K562 (cell line): ENCODE data around the gene DBH. TPM values are rescaled to one million over a fixed set of nuclear protein-coding genes. Genes with fewer than 3 reads are reported as not detected.

Experiments
- ATAC-seq: fragments of 200-7000 bp; cut with Tn5 transposase; 3 replicates; pipeline ENCODE4 v1.9.1; 2020; ENCODE audit warnings: moderate library complexity
- BruUV-seq: library from RNA; stranded (reverse); fragments of 400-500 nt; replicated peaks from 2 replicates; lab custom pipeline; 2021; lab: Mats Ljungman, UMichigan
- CTCF ChIA-PET: fragments of 300-600 bp; formaldehyde crosslinking; extraction: SDS; loops from one replicate; lab custom pipeline; 2021; ENCODE audit warnings: low intra/inter-chr PET ratio; lab: Yijun Ruan, JAX
- POLR2A ChIA-PET: fragments of 300-600, 350-650 bp; sonication (Branson Sonifier 250); formaldehyde crosslinking; extraction: SDS; loops from one replicate; lab custom pipeline; 2021; ENCODE audit warnings: antibody characterized with exemption, inconsistent platforms; lab: Yijun Ruan, JAX
- DNase-seq, 4 experiments: peaks; one replicate each; pipeline versions ENCODE4 v3.0.0 to v3.0.0-alpha.2; 2011 to 2018; ENCODE audit warnings: low spot score in 3 of 4, mixed read lengths in 3 of 4; ENCODE audit errors: extremely low read depth in 1 of 4
- FAIRE-seq: peaks from 2 replicates; lab custom pipeline; 2011; peaks lifted over from hg19 to GRCh38; lab: Jason Lieb, UNC
- H2AFZ ChIP-seq: 2 replicates; pipeline ENCODE4 v1.6.0; 2011; ENCODE audit warnings: low read depth, low read length, control low read depth, inconsistent platforms
- H3K27ac ChIP-seq: fragments of 200-600 bp; 3 replicates; pipeline ENCODE4 v1.8.0; 2011; ENCODE audit warnings: low read depth, mild to moderate bottlenecking, control low read depth, inconsistent platforms, low read length, moderate library complexity, mixed read lengths; ENCODE audit errors: extremely low read depth
- H3K27me3 ChIP-seq, 2 experiments: fragments of 300-600 bp in 1 of 2; 2 replicates in 1 of 2; 3 replicates in 1 of 2; pipeline versions ENCODE4 v1.6.0 to v1.8.0; 2011; ENCODE audit warnings: inconsistent platforms in 2 of 2, low read length in 2 of 2, mild to moderate bottlenecking in 1 of 2, mixed read lengths in 1 of 2, moderate library complexity in 1 of 2; ENCODE audit not compliant: control insufficient read depth in 2 of 2, insufficient read depth in 2 of 2
- H3K36me3 ChIP-seq: fragments of 300-600 bp; 3 replicates; pipeline ENCODE4 v1.8.0; 2011; ENCODE audit warnings: mild to moderate bottlenecking, low read length, inconsistent platforms; ENCODE audit not compliant: control insufficient read depth, insufficient read depth
- H3K4me1 ChIP-seq, 2 experiments: fragments of 200-600 bp in 1 of 2; replicated peaks in 1 of 2; 2 replicates in 1 of 2; 3 replicates in 1 of 2; pipeline versions ENCODE4 v1.5.1 to v1.8.0; 2011; ENCODE audit warnings: inconsistent platforms in 2 of 2, low read length in 2 of 2, mild to moderate bottlenecking in 1 of 2, mixed read lengths in 1 of 2, moderate library complexity in 1 of 2; ENCODE audit not compliant: control insufficient read depth in 2 of 2, insufficient read depth in 2 of 2
- H3K4me2 ChIP-seq: 2 replicates; pipeline ENCODE4 v1.6.1; 2011; ENCODE audit warnings: low read length, control low read depth, inconsistent platforms, mixed read lengths; ENCODE audit not compliant: insufficient read depth
- H3K4me3 ChIP-seq: fragments of 200-600 bp; sonication (generic), shearing (Covaris generic); 2 replicates; pipeline ENCODE4 v1.5.1; 2016; ENCODE audit warnings: control low read depth, inconsistent platforms
- H3K79me2 ChIP-seq: fragments of 200-600 bp; 3 replicates; pipeline ENCODE4 v1.8.0; 2011; ENCODE audit warnings: low read length, inconsistent platforms; ENCODE audit not compliant: control insufficient read depth, insufficient read depth
- H3K9ac ChIP-seq, 2 experiments: 2 replicates each; pipeline versions ENCODE4 v1.6.0 to v1.6.1; 2011; ENCODE audit warnings: low read depth in 2 of 2, low read length in 2 of 2, control low read depth in 1 of 2, inconsistent platforms in 1 of 2, mild to moderate bottlenecking in 1 of 2, mixed read lengths in 1 of 2; ENCODE audit not compliant: insufficient read depth in 1 of 2
- H3K9me1 ChIP-seq: one replicate; pipeline ENCODE4 v1.6.0; 2011; ENCODE audit warnings: inconsistent platforms, mild to moderate bottlenecking, low read length, moderate library complexity; ENCODE audit not compliant: control insufficient read depth, insufficient read depth
- H3K9me3 ChIP-seq: replicated peaks from 2 replicates; pipeline ENCODE4 v1.5.1; 2011; ENCODE audit warnings: low read depth, low read length, inconsistent platforms; ENCODE audit not compliant: control insufficient read depth, insufficient read depth
- H4K20me1 ChIP-seq: replicated peaks from 2 replicates; pipeline ENCODE4 v1.6.1; 2011; ENCODE audit warnings: low read length, inconsistent platforms, mixed read lengths; ENCODE audit not compliant: control insufficient read depth, insufficient read depth
- CBX5 ChIP-seq: IDR thresholded peaks from 2 replicates; pipeline ENCODE4 v1.6.1; 2014; ENCODE audit warnings: low read depth, borderline replicate concordance
- GATAD2A ChIP-seq: fragments of 450-650 bp; IDR thresholded peaks from 2 replicates; pipeline ENCODE4 v1.6.1; 2017
- MGA ChIP-seq: fragments of 450-650 bp; IDR thresholded peaks from 2 replicates; pipeline ENCODE4 v1.6.1; 2016; ENCODE audit warnings: mild to moderate bottlenecking, moderate library complexity
- SMARCB1 ChIP-seq: IDR thresholded peaks from 2 replicates; pipeline ENCODE4 v1.6.1; 2011; ENCODE audit warnings: improper control_type of control experiment, low read depth; ENCODE audit not compliant: insufficient read length
- TAL1 ChIP-seq: fragments of 450-650 bp; IDR thresholded peaks from 2 replicates; pipeline ENCODE4 v1.6.1; 2016; ENCODE audit warnings: mild to moderate bottlenecking
- ZEB2 ChIP-seq: fragments of 450-650 bp; IDR thresholded peaks from 2 replicates; pipeline ENCODE4 v1.6.1; 2016
- ZNF316 ChIP-seq: fragments of 450-650 bp; IDR thresholded peaks from 2 replicates; pipeline ENCODE4 v1.6.1; 2016
- ZNF384 ChIP-seq: IDR thresholded peaks from 2 replicates; pipeline ENCODE4 v1.6.1; 2012; ENCODE audit warnings: low read depth, low read length, improper control_type of control experiment
- WGBS: fragments of 100-300 bp; shearing (Covaris generic); methylation state at CpG from one replicate; pipeline ENCODE4 v1.1.6; 2016; ENCODE audit warnings: low coverage, mixed read lengths; ENCODE audit not compliant: insufficient coverage; ENCODE audit errors: missing lambda C conversion rate; 5-methylcytosine and 5-hydroxymethylcytosine counted together
- in situ Hi-C: fragments of 300-500 bp; cut with MboI; formaldehyde crosslinking; loops from 4 replicates; pipeline ENCODE4 v1.15.0; 2018; ENCODE audit warnings: inconsistent platforms, mixed read lengths
- intact Hi-C: fragments of 100-400 bp; cut with micrococcal nuclease; formaldehyde crosslinking; loops from 2 replicates; pipeline ENCODE4 v1.14.2; 2022
- polyA plus RNA-seq, 8 experiments: library from polyadenylated mRNA; depleted of rRNA in 4 of 8; stranded (reverse) in 5 of 8; unstranded in 3 of 8; fragments of >200 nt; fragmentation: Nextera tagmentation in 2 of 8; fragmentation: Illumina TruSeq in 1 of 8; extraction: Ambion mirVana in 2 of 8; extraction: Trizol in 1 of 8; gene quantifications; 2 replicates each; pipeline versions ENCODE4 v1.2.1 to v1.2.3, GENCODE V29; 2011 to 2014; ENCODE audit warnings: inconsistent platforms in 1 of 8, missing spikeins in 1 of 8
- total RNA-seq, 7 experiments: library from RNA; depleted of rRNA in 6 of 7; stranded (reverse); fragments of >200 nt in 6 of 7; fragmentation: Illumina TruSeq in 2 of 7; extraction: Trizol in 2 of 7; gene quantifications; 2 replicates each; pipeline versions ENCODE4 v1.2.1 to v1.2.3, GENCODE V29; 2011 to 2021; ENCODE audit warnings: low replicate concordance in 1 of 7

The DBH gene
- total and polyA plus RNA-seq, 9 of the 15 experiments (the other 6 are each of a cell fraction or from before 2014, with no cell fraction given), result not detected

- Histone ChIP-seq H3K4me3 (no peak overlapping the region), H3K79me2 (no peaks in the 10 kb centered on the region), H3K27me3 (peaks cover 3 to 21% of the 10 kb centered on the region in 2 experiments; a peak in 3 of 5 replicates), H3K4me2 (no peak overlapping the region), H3K9me3 (no peaks in the 10 kb centered on the region; the same call in 1 of the 2 replicates), H3K4me1 (no peaks in the 10 kb centered on the region), H3K27ac (no peak overlapping the region), H2AFZ (no peak overlapping the region), H3K36me3 (no peaks in the 10 kb centered on the region), H4K20me1 (0 out of 2 replicates have a peak, but pooled peaks cover 4% of the 10 kb centered on the region), H3K9me1 (no peaks in the 10 kb centered on the region), H3K9ac (no peak overlapping the region)
- in situ Hi-C loops (no loop called here), intact Hi-C loops (no loop called here)
- no peak for ATAC-seq
- ChIA-PET POLR2A (no interaction called here), CTCF (no interaction called here)
- FAIRE-seq, result peak; percentile 42
- WGBS, result 2% methylated on average over 6 of the region's 7 CpGs
- no TSS peak for BruUV-seq
- peak; percentile 21 to 25 (median 24) for DNase-seq
- TF ChIP-seq MGA (no peak), ZNF316 (no peak), CBX5 (peak; percentile 89), ZNF384 (peak; percentile 66), ZEB2 (peak; percentile 54; the same call in 1 of the 2 replicates), SMARCB1 (no peak), TAL1 (no peak), GATAD2A (no peak)
Measured at GRCh38 chr9:133597316-133597957, 38.7 kb upstream of the DBH start.
